Globus pallidus (tissue), 1 donor: ENCODE results near the gene DMAC2.
"Not testable (repeated sequence)": the region's sequence is repeated elsewhere in the genome, so short reads cannot be mapped to it uniquely, and the experiment has no call there.

Source experiments
- DNase-seq: peaks from one replicate; pipeline ENCODE4 v3.0.0-alpha.2; 2015; ENCODE audit warnings: low spot score

DMAC2 gene

DNA sequence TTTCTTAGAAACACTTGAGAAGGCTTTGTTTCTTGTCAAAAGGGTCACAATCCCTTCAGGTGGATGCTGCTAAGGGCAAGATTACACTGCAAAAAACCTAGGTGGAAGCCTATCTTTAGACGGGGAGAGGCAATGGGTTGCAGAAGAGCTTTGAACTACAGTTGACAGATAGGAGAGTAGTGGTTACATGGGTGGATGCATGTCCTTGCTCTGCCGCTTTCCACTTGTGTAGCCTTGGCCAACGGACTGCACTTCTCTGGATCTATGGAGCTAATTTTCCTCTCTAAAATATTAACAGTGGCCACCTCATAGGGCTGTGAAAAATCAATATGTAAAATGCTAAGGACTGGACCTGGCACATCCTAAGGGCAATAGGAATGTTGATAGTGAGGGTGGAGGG lies 41.1 kb downstream of the DMAC2 start:
- DNase-seq: no peak

DNA sequence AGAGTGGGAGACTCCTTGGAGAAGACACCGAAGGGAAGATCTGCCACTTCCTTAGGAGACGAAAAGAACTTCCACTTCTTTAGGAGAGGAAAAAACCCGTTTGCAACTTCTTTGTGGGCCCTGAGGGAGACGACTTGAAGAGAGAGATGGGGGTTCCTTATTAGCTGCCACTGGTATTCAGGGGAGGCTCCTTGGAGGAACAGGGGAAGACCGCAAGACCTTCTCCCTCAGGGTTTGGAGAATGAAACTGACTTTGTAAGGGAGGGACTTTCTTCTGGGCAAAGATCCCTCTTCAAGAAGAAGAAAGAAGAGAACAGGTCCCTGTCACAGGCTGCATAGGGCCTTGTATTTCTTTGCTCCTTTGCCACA lies 41.7 kb downstream of the DMAC2 start:
- DNase-seq: no peak

DNA sequence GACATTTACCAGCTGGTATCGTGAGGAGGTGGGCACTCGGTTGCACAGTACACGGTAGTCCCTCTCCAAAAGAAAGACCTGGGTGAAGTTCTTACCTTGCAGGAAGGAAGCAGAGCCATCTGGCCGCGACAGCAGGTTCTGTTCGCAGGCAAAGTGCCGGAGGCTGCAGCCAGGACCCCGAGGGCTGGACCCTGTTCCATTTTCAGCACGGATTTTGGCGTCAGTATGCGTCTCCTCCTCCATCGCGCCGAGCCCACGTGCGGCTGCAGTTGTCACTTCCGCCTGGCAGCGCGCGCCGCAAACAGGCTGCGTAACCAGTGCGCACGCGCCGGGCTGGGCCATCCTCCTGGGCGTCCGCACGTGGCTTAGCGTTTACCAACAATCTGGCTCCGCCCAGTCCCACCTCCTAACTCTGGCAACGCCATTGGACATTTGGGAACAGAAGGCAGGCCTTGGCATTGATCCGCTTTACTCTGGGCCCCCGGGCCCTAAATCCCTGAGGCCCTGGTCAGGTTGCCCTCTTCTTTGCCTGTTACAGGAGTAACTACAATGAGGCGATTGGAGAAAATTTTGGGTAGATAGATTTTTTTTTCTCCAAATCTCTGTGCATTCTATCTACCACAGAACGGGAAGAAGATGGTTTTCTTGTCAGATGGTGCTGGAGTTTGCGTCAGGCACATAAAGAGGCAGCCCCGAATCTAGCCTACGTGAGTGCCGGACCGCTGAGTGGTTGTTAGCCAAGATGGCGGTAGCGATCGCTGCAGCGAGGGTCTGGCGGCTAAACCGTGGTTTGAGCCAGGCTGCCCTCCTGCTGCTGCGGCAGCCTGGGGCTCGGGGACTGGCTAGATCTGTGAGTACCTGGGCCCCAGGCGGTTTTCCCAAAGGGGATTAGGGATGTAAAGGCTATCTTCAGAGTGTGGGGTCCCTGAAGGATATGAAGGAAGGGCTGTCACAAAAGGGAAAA lies 42.3 kb downstream of the DMAC2 start, which contains the start of the genes BCKDHA and EXOSC5:
Gene BCKDHA, plus strand, starts transcription at position 733 of the 964 bp plus-strand sequence. Its CDS starts 10 bp downstream, at position 743.
Gene EXOSC5, minus strand, starts transcription at position 274 of the 964 bp plus-strand sequence. Its CDS starts 31 bp downstream, at position 243.
- peak; percentile 99 for DNase-seq

DNA sequence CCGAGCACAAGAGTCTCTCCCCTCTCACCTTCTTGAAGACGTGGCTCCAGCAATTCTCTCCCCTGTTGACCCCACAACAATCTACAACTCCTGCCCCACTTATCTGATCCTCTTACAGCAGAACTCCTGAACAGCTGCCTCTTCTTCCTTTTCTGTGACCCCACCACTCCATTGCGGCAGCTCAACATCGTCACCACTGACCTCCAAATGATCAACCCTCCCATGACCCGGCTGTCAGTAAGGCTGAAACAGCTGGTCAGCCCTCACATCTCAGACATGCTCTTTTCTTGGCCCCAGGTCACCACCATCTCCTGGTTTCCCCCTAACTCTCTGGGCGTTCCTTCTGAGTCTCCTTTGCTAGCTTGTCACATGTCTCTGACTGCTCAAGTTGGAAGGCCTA lies 44.4 kb downstream of the DMAC2 start:
- DNase-seq: no peak

DNA sequence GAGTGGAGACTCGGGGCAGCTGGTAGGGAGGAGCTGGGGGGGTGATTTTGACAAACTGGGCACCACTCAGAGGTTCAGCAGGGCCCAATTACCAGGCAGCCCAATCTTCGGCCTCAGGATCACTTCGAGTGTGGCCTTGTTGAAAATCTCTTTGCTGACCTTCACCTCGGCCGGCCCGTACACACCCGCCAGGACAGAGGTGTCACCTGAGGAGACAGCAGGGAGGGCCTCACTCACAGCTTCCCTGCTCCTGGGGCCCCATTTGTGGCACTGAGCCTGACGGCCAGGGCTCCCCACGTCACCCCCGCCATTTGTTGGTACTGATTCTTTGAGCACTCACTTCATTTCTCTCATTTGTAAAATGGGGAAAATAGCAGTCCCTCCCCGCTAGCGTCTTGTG lies 46.9 kb downstream of the DMAC2 start:
- DNase-seq: no peak

DNA sequence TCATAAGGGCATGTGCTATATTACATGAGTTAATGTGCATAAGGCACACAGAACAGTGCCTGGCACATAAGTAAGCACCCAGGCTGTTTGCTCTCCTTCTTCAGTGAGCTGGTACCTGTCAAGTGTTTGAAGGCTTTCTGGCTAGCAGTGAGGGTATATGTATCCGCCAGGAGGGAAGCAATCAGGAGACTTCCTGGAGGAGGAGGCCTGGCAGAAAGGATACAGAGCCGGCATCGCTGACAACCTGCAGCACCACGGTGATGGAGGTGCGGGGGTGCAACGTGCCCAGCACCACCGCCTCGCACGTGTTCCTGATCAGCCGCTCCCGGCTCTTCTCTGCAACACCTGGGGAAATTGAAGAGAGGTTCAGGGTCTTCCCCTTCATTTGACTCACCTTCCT lies 48.1 kb downstream of the DMAC2 start:
- DNase-seq: no peak

DNA sequence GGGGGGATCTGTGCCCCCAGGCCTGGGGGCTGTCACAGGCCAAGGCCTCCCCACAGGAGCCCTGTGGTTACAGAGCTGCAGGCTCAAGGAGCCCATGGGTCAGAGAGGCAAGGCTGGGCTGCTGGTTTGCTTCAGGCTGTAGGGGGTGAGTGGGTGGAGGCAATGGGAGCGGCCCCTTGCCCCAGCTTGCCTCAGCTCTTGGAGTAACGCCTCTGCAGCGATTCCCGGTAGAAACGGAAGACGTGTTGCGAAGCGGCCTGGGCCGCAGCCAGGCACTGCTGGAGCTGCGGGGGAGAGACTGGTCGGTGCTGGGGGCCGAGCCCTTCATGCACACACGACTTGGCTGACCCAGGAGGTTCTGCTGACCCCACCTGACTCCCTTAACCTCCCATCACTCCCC lies 53.3 kb downstream of the DMAC2 start:
- no peak for DNase-seq

DNA sequence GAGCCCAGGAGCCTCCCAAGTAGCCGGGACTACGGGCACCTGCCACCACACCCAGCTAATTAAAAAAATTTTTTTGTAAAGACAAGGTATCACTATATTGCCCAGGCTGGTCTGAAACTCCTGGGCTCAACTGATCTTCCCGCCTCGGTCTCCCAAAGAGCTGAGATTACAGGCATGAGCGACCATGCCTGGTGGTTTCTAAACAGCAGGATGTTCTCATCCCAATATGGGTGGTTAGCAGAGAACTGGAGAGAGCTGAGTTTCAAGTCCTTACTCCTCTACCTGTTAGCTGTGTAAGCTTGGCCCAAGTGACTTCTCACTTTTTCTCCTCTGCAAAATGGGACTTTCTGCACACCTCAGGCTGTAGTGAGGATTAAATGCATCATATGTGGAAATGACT lies 55.4 kb downstream of the DMAC2 start:
- DNase-seq: no peak

DNA sequence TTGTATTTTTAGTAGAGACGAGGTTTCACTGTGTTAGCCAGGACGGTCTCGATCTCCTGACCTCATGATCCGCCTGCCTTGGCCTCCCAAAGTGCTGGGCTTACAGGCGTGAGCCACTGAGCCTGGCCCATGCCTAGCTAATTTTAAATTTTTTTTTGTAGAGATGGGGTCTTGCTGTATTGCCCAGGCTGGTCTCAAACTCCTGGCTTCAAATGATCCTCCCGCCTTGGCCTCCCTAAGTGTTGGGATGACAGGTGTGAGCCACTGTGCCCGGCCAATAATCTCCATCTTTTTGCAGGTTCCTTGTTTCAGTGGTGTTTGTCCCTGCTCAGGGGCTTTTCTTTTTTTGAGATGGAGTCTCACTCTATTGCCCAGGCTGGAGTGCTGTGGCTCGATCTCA lies 58.2 kb downstream of the DMAC2 start:
- not testable (repeated sequence) for DNase-seq
